Transverse colon (tissue), 4 donors: ENCODE data around the gene KIAA0753.

Experiments
- CTCF ChIP-seq, 5 experiments: fragments of 200-600 bp in 3 of 5; fragments of 450-650 bp in 2 of 5; sonication (generic) in 3 of 5; IDR thresholded peaks; 1 replicate in 2 of 5; 2 replicates in 3 of 5; pipeline ENCODE4 v1.5.1; 2016 to 2017; ENCODE audit warnings: antibody characterized with exemption in 5 of 5, inconsistent platforms in 3 of 5, mild to moderate bottlenecking in 2 of 5, moderate library complexity in 1 of 5
- POLR2AphosphoS5 ChIP-seq, 3 donors: sonication (generic); formaldehyde crosslinking; IDR thresholded peaks; one replicate each; pipeline ENCODE4 v1.6.1; 2016; ENCODE audit warnings: antibody characterized with exemption in 3 of 3

GRCh38 chr17:6636105-6636504 lies 4.4 kb downstream of the KIAA0753 start:
- no peak for TF ChIP-seq CTCF (IDR thresholded peaks at IDR 0.05)
- no peak for TF ChIP-seq POLR2AphosphoS5 (IDR thresholded peaks at IDR 0.05)
